Progenitor cell of endocrine pancreas (in vitro differentiated cells): ENCODE measurements around the gene SLIT3. TPM values are rescaled to one million over a fixed set of nuclear protein-coding genes. Genes with fewer than 3 reads are reported as not detected.
A peak's percentile ranks its signal among the peaks of the same experiment; 100 is the strongest.

Experiments
- DNase-seq: peaks from one replicate; pipeline ENCODE4 v3.0.0; 2021; ENCODE audit warnings: low spot score; ENCODE audit not compliant: unreplicated experiment
- H3K27ac Mint-ChIP-seq: 2 replicates; pipeline ENCODE4 v1.8.0; 2021; ENCODE audit warnings: mild to moderate bottlenecking, moderate library complexity, mixed read lengths
- H3K27me3 Mint-ChIP-seq: 2 replicates; pipeline ENCODE4 v1.8.0; 2021; ENCODE audit warnings: mixed read lengths
- H3K36me3 Mint-ChIP-seq: 2 replicates; pipeline ENCODE4 v1.8.0; 2022; ENCODE audit warnings: mixed read lengths; ENCODE audit not compliant: insufficient read depth
- H3K4me1 Mint-ChIP-seq: 2 replicates; pipeline ENCODE4 v1.8.0; 2021; ENCODE audit warnings: low read depth, mixed read lengths
- H3K4me3 Mint-ChIP-seq: 2 replicates; pipeline ENCODE4 v1.8.0; 2021; ENCODE audit warnings: low read depth, mild to moderate bottlenecking, moderate library complexity, mixed read lengths
- H3K9me3 Mint-ChIP-seq: 2 replicates; pipeline ENCODE4 v1.8.0; 2021; ENCODE audit warnings: low read depth, mixed read lengths
- CTCF ChIP-seq: fragments of 200-600 bp; sonication (generic); IDR thresholded peaks from one replicate; pipeline ENCODE4 v1.5.0; 2021; ENCODE audit warnings: antibody characterized with exemption, mild to moderate bottlenecking; ENCODE audit not compliant: unreplicated experiment
- total RNA-seq: library from RNA; stranded (reverse); gene quantifications from 2 replicates; pipeline ENCODE4 v1.2.1, GENCODE V29; 2021

Gene SLIT3
- total RNA-seq, 1 donor from 2014 or later: 18.8 TPM

- peak; percentile 9 for DNase-seq
- H3K36me3 Mint-ChIP-seq: no peaks in the 10 kb centered on the region
- H3K27me3 Mint-ChIP-seq: peaks cover 4% of the 10 kb centered on the region
- H3K27ac Mint-ChIP-seq: no peak overlapping the region
- no peak overlapping the region for H3K4me3 Mint-ChIP-seq
- TF ChIP-seq CTCF: peak; percentile 46
- peaks cover 6% of the 10 kb centered on the region for H3K4me1 Mint-ChIP-seq
- H3K9me3 Mint-ChIP-seq: no peaks in the 10 kb centered on the region
Measured at GRCh38 chr5:168946363-168946762, 354.6 kb downstream of the SLIT3 start.

GRCh38 chr5:168944004-168944403 is 356.9 kb downstream of the SLIT3 start:
- no peak for TF ChIP-seq CTCF
- DNase-seq: no peak
- Mint-ChIP-seq H3K27ac (peak overlapping the region; percentile 42), H3K9me3 (no peaks in the 10 kb centered on the region), H3K27me3 (peaks cover 4% of the 10 kb centered on the region), H3K36me3 (no peaks in the 10 kb centered on the region), H3K4me3 (no peak overlapping the region), H3K4me1 (peaks cover 6% of the 10 kb centered on the region)

- Mint-ChIP-seq H3K4me1 (peaks cover 6% of the 10 kb centered on the region), H3K27me3 (peaks cover 4% of the 10 kb centered on the region), H3K4me3 (no peak overlapping the region), H3K9me3 (no peaks in the 10 kb centered on the region), H3K27ac (no peak overlapping the region), H3K36me3 (no peaks in the 10 kb centered on the region)
- no peak for DNase-seq
- no peak for TF ChIP-seq CTCF
Measured at GRCh38 chr5:168943091-168943884, 357.7 kb downstream of the SLIT3 start.

GRCh38 chr5:168941901-168942300 is 359.0 kb downstream of the SLIT3 start:
- no peak overlapping the region for H3K27ac Mint-ChIP-seq
- H3K36me3 Mint-ChIP-seq: no peaks in the 10 kb centered on the region
- peaks cover 4% of the 10 kb centered on the region for H3K27me3 Mint-ChIP-seq
- DNase-seq: no peak
- no peak overlapping the region for H3K4me3 Mint-ChIP-seq
- no peak for TF ChIP-seq CTCF
- no peaks in the 10 kb centered on the region for H3K9me3 Mint-ChIP-seq
- H3K4me1 Mint-ChIP-seq: peaks cover 6% of the 10 kb centered on the region

GRCh38 chr5:168940712-168941111 is 360.2 kb downstream of the SLIT3 start:
- H3K27ac Mint-ChIP-seq: no peak overlapping the region
- H3K27me3 Mint-ChIP-seq: peaks cover 4% of the 10 kb centered on the region
- H3K36me3 Mint-ChIP-seq: no peaks in the 10 kb centered on the region

More at GRCh38 chr5:168940712-168941111, 360.2 kb downstream of the SLIT3 start:
- Mint-ChIP-seq H3K4me3 (no peak overlapping the region), H3K4me1 (peaks cover 6% of the 10 kb centered on the region), H3K9me3 (no peaks in the 10 kb centered on the region)
- TF ChIP-seq CTCF: no peak
- no peak for DNase-seq
